ENCODE data around the gene EYA2.
A peak's percentile ranks its signal among the peaks of the same experiment; 100 is the strongest.
"Not testable (repeated sequence)": the region's sequence is repeated elsewhere in the genome, so short reads cannot be mapped to it uniquely, and the experiment has no call there.

EYA2 gene

GRCh38 chr20:47204850-47205122, 310.1 kb downstream of the EYA2 start:
- not testable (repeated sequence) for DNase-seq (ENCODE audit: low spot score)

GRCh38 chr20:47205577-47206123, 311.0 kb downstream of the EYA2 start:
- DNase-seq (ENCODE audit: low spot score), result peak; percentile 51

- not testable (repeated sequence) for DNase-seq (ENCODE audit: low spot score)
Measured at GRCh38 chr20:47206552-47206951, 311.9 kb downstream of the EYA2 start.

GRCh38 chr20:47206962-47207641, 312.5 kb downstream of the EYA2 start:
- DNase-seq (ENCODE audit: low spot score), result no peak

GRCh38 chr20:47208534-47209174, 314.0 kb downstream of the EYA2 start:
- DNase-seq (ENCODE audit: low spot score), result no peak

GRCh38 chr20:47209982-47210381, 315.3 kb downstream of the EYA2 start:
- DNase-seq (ENCODE audit: low spot score), result no peak

- no peak for DNase-seq (ENCODE audit: low spot score)
Measured at GRCh38 chr20:47210470-47210869, 315.8 kb downstream of the EYA2 start.

GRCh38 chr20:47211036-47211435, 316.4 kb downstream of the EYA2 start:
- DNase-seq (ENCODE audit: low spot score), result no peak

- DNase-seq (ENCODE audit: low spot score), result no peak
Measured at GRCh38 chr20:47212606-47213207, 318.1 kb downstream of the EYA2 start.

GRCh38 chr20:47213966-47214365, 319.3 kb downstream of the EYA2 start:
- DNase-seq (ENCODE audit: low spot score), result no peak

GRCh38 chr20:47215653-47216397, 321.2 kb downstream of the EYA2 start:
- DNase-seq (ENCODE audit: low spot score), result no peak

GRCh38 chr20:47216819-47217410, 322.3 kb downstream of the EYA2 start:
- DNase-seq (ENCODE audit: low spot score), result no peak

- no peak for DNase-seq (ENCODE audit: low spot score)
Measured at GRCh38 chr20:47217482-47218446, 323.1 kb downstream of the EYA2 start.

GRCh38 chr20:47220161-47220582, 325.5 kb downstream of the EYA2 start:
- DNase-seq (ENCODE audit: low spot score), result peak; percentile 14

- no peak for DNase-seq (ENCODE audit: low spot score)
Measured at GRCh38 chr20:47221036-47221625, 326.5 kb downstream of the EYA2 start.

- no peak for DNase-seq (ENCODE audit: low spot score)
Measured at GRCh38 chr20:47222468-47223119, 328.0 kb downstream of the EYA2 start.

- no peak for DNase-seq (ENCODE audit: low spot score)
Measured at GRCh38 chr20:47223896-47224295, 329.3 kb downstream of the EYA2 start.

- DNase-seq (ENCODE audit: low spot score), result no peak
Measured at GRCh38 chr20:47224300-47224791, 329.7 kb downstream of the EYA2 start.

GRCh38 chr20:47224857-47225256, 330.2 kb downstream of the EYA2 start:
- no peak for DNase-seq (ENCODE audit: low spot score)

GRCh38 chr20:47225458-47225857, 330.8 kb downstream of the EYA2 start:
- DNase-seq (ENCODE audit: low spot score), result no peak

All from CD4-positive, alpha-beta T cell treated with Interleukin-6 at 100 ng/mL for 8 hours (primary cell).